T-helper 2 cell treated with Interferon-gamma antibody and Interleukin-4, amounts not matched to agents 100 ng/mL and 5 ng/mL, for 36 hours (primary cell): Measurements from ENCODE around the gene LPAR5. TPM values are rescaled to one million over a fixed set of nuclear protein-coding genes. Genes with fewer than 3 reads are reported as not detected.

ENCODE experiments used
- intact Hi-C: fragments of 100-400 bp; cut with micrococcal nuclease; formaldehyde crosslinking; loops from one replicate; pipeline ENCODE4 v1.15.1; 2023
- total RNA-seq: library from RNA; stranded (reverse); gene quantifications from 2 replicates; pipeline ENCODE4 v1.2.3, GENCODE V29; 2022

The LPAR5 gene
- total RNA-seq, result 6.2 and 6.7 TPM in 2 replicates

- intact Hi-C loops, result no loop called here
These were observed at the start of gene LPAR5 for GRCh38 chr12:6635856-6636531. Gene LPAR5, minus strand, starts transcription at chr12:6635959. Its CDS starts 14,711 bp downstream, at chr12:6621248.

- intact Hi-C loops, result loop anchor here (5.0 kb wide), 2 partner anchors 83 to 143 kb away; partner anchors contain the start of genes P3H3 and PTMS
These were observed 48.9 kb upstream of the LPAR5 start for GRCh38 chr12:6684609-6685008.

- intact Hi-C loops, result no loop called here
These were observed 41.2 kb upstream of the LPAR5 start for GRCh38 chr12:6676962-6677361.

GRCh38 chr12:6672143-6672542, 36.4 kb upstream of the LPAR5 start:
- intact Hi-C loops, result no loop called here

- intact Hi-C loops, result no loop called here
These were observed 31.9 kb upstream of the LPAR5 start for GRCh38 chr12:6667559-6668210.

- intact Hi-C loops, result no loop called here
These were observed 30.5 kb upstream of the LPAR5 start for GRCh38 chr12:6666211-6666610.

GRCh38 chr12:6664902-6665301, 29.1 kb upstream of the LPAR5 start:
- intact Hi-C loops, result loop anchor here (5.0 kb wide), 1 partner anchor 133 kb away; the partner anchor contains the start of gene GAPDH

- intact Hi-C loops, result loop anchor here (1.0 to 5.0 kb wide), 10 partner anchors 26 to 307 kb away; partner anchors contain the start of genes CHD4, COPS7A, EMG1 and GAPDH
These were observed 27.4 kb upstream of the LPAR5 start, which contains the start of gene ING4 for GRCh38 chr12:6662906-6663742. Gene ING4, minus strand, starts transcription at chr12:6663119. Its CDS starts 18 bp downstream, at chr12:6663101.

GRCh38 chr12:6662602-6662905, 26.8 kb upstream of the LPAR5 start:
- intact Hi-C loops, result loop anchor here (2.0 to 5.0 kb wide), 3 partner anchors 30 to 130 kb away; partner anchors contain the start of gene GAPDH

GRCh38 chr12:6653987-6654386, 18.2 kb upstream of the LPAR5 start:
- intact Hi-C loops, result no loop called here

- intact Hi-C loops, result no loop called here
These were observed 17.6 kb upstream of the LPAR5 start for GRCh38 chr12:6653342-6653741.

GRCh38 chr12:6652391-6652790, 16.6 kb upstream of the LPAR5 start:
- intact Hi-C loops, result no loop called here

- intact Hi-C loops, result no loop called here
These were observed 15.1 kb upstream of the LPAR5 start for GRCh38 chr12:6650832-6651231.

- intact Hi-C loops, result no loop called here
These were observed 11.4 kb upstream of the LPAR5 start, which contains the start of gene ACRBP for GRCh38 chr12:6647083-6647604. Gene ACRBP, minus strand, starts transcription at chr12:6647432. Its CDS starts 66 bp downstream, at chr12:6647366.

- intact Hi-C loops, result no loop called here
These were observed 10.7 kb upstream of the LPAR5 start for GRCh38 chr12:6646276-6647082.

- intact Hi-C loops, result no loop called here
These were observed 9.1 kb upstream of the LPAR5 start for GRCh38 chr12:6644903-6645302.

- intact Hi-C loops, result no loop called here
These were observed 8.5 kb upstream of the LPAR5 start for GRCh38 chr12:6644257-6644596.

- intact Hi-C loops, result no loop called here
These were observed 8.0 kb upstream of the LPAR5 start for GRCh38 chr12:6643569-6644256.

- intact Hi-C loops, result no loop called here
These were observed 5.4 kb upstream of the LPAR5 start for GRCh38 chr12:6641131-6641530.

- intact Hi-C loops, result no loop called here
These were observed 4.7 kb upstream of the LPAR5 start for GRCh38 chr12:6640497-6640896.
